Activated T-helper 1 cell treated with anti-CD3 and anti-CD28 coated beads, Interleukin-2, amount 50 U/mL, for 16 hours (primary cell): ENCODE measurements around the gene NOD1.
"Not testable (repeated sequence)": the region's sequence is repeated elsewhere in the genome, so short reads cannot be mapped to it uniquely, and the experiment has no call there.

Experiments used
- DNase-seq, 2 donors: peaks; one replicate each; pipeline ENCODE4 v3.0.0-alpha.2; 2020; ENCODE audit warnings: low read depth in 1 of 2, low spot score in 1 of 2

Gene NOD1

GRCh38 chr7:30505174-30505697, 26.7 kb upstream of the NOD1 start:
- no peak for DNase-seq

GRCh38 chr7:30504301-30505173, 26.0 kb upstream of the NOD1 start, which contains the start of gene GGCT:
Gene GGCT, minus strand, starts transcription at chr7:30504829. Its CDS starts 120 bp downstream, at chr7:30504709.
- DNase-seq = peak; percentile 92 to 93

- DNase-seq = no peak
Measured at GRCh38 chr7:30503274-30504212, 25.0 kb upstream of the NOD1 start.

- no peak for DNase-seq
Measured at GRCh38 chr7:30502470-30503251, 24.1 kb upstream of the NOD1 start.

- DNase-seq = no peak
Measured at GRCh38 chr7:30501264-30501663, 22.7 kb upstream of the NOD1 start.

- DNase-seq = no peak
Measured at GRCh38 chr7:30493228-30493627, 14.6 kb upstream of the NOD1 start.

GRCh38 chr7:30491417-30491816, 12.8 kb upstream of the NOD1 start:
- DNase-seq = no peak

- DNase-seq = no peak
Measured at GRCh38 chr7:30487371-30487770, 8.8 kb upstream of the NOD1 start.

GRCh38 chr7:30485667-30486066, 7.1 kb upstream of the NOD1 start:
- DNase-seq = no peak

- DNase-seq = not testable (repeated sequence)
Measured at GRCh38 chr7:30481416-30481815, 2.8 kb upstream of the NOD1 start.

- no peak for DNase-seq
Measured at GRCh38 chr7:30479202-30480120, 877 bp upstream of the NOD1 start.

- DNase-seq = no peak
Measured at GRCh38 chr7:30476459-30477145, 2.0 kb downstream of the NOD1 start.

- DNase-seq = no peak
Measured at GRCh38 chr7:30475580-30475979, 3.0 kb downstream of the NOD1 start.

- DNase-seq = no peak
Measured at GRCh38 chr7:30474893-30475292, 3.7 kb downstream of the NOD1 start.

GRCh38 chr7:30474485-30474884, 4.1 kb downstream of the NOD1 start:
- DNase-seq = no peak

GRCh38 chr7:30473903-30474302, 4.7 kb downstream of the NOD1 start:
- DNase-seq = no peak

- DNase-seq = no peak
Measured at GRCh38 chr7:30472784-30473775, 5.5 kb downstream of the NOD1 start.
